ENCODE results near the gene NRP1. TPM values are rescaled to one million over a fixed set of nuclear protein-coding genes. Genes with fewer than 3 reads are reported as not detected.

Gene NRP1
- polyA plus RNA-seq, 3 donors, result 1.1 to 1.7 (median 1.3) TPM

DNA sequence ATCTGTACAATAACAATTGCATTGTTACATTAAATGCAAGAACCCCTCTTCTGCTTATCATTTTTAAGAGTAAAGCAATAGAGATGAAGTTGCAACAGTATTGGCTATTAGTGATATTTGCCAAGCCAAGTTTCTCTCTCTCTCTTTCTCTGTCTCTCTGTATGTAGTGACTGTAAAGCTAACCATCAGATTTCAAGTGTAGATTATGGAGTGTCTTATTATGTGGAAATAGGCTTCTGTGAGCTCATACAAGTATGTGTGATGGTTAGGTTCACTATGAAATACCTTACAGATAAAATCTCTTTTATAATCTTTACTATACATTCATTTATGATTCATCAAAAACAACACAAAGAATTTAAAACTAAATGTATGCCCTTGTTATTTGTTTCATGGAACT lies 28.6 kb upstream of the NRP1 start:
- H3K9ac ChIP-seq (ENCODE audit: insufficient read depth, low read length, poor library complexity, severe bottlenecking), result no peak overlapping the region
- no peaks in the 10 kb centered on the region for H3K36me3 ChIP-seq (replicated peaks in 1 of 2; ENCODE audit: control insufficient read depth in 1 of 2, insufficient read depth in 2 of 2, low read length in 2 of 2)
- H3K4me3 Mint-ChIP-seq, result no peak overlapping the region
- peaks cover 0 to 2% (median 0%) of the 10 kb centered on the region in 3 donors for H3K27me3 Mint-ChIP-seq (ENCODE audit: low read depth in 3 of 3)
- peaks cover 19% of the 10 kb centered on the region for H3K4me1 Mint-ChIP-seq
- no peak overlapping the region for H3K27ac ChIP-seq (ENCODE audit: low read depth in 1 of 2, low read length in 2 of 2)
- no peaks in the 10 kb centered on the region for H3K79me2 ChIP-seq (ENCODE audit: insufficient read depth, low read length)
- H3K27me3 ChIP-seq (ENCODE audit: control insufficient read depth in 2 of 2, insufficient read depth in 2 of 2, low read length in 2 of 2), result no peaks in the 10 kb centered on the region
- intact Hi-C loops (cut with micrococcal nuclease), result loop anchor here (10.0 kb wide), 1 partner anchor 142 kb away; no protein-coding TSS in a partner anchor
- H3K4me1 ChIP-seq (ENCODE audit: control insufficient read depth in 1 of 2, insufficient read depth in 2 of 2, low read length in 2 of 2), result peaks cover 20 to 26% of the 10 kb centered on the region in 2 donors
- DNase-seq, result no peak
- H3K9me3 ChIP-seq (replicated peaks in 1 of 2; ENCODE audit: control insufficient read depth in 1 of 2, insufficient read depth in 1 of 2, low read length in 2 of 2), result peaks cover 4 to 14% of the 10 kb centered on the region in 2 donors
- H3K27ac Mint-ChIP-seq, result peak overlapping the region in 1 of 7 donors; percentile 11
- H3K4me3 ChIP-seq (replicated peaks in 1 of 3; ENCODE audit: low read depth in 2 of 3, low read length in 3 of 3), result no peak overlapping the region
- no peaks in the 10 kb centered on the region for H3K36me3 Mint-ChIP-seq
- H3K4me2 ChIP-seq (replicated peaks; ENCODE audit: extremely low read depth, low read length, poor library complexity, severe bottlenecking), result no peak overlapping the region
- no peaks in the 10 kb centered on the region for H4K20me1 ChIP-seq (ENCODE audit: insufficient read depth, low read length)
- peaks cover 14 to 31% (median 23%) of the 10 kb centered on the region in 7 donors for H3K9me3 Mint-ChIP-seq
- TF ChIP-seq, protein P1, sequence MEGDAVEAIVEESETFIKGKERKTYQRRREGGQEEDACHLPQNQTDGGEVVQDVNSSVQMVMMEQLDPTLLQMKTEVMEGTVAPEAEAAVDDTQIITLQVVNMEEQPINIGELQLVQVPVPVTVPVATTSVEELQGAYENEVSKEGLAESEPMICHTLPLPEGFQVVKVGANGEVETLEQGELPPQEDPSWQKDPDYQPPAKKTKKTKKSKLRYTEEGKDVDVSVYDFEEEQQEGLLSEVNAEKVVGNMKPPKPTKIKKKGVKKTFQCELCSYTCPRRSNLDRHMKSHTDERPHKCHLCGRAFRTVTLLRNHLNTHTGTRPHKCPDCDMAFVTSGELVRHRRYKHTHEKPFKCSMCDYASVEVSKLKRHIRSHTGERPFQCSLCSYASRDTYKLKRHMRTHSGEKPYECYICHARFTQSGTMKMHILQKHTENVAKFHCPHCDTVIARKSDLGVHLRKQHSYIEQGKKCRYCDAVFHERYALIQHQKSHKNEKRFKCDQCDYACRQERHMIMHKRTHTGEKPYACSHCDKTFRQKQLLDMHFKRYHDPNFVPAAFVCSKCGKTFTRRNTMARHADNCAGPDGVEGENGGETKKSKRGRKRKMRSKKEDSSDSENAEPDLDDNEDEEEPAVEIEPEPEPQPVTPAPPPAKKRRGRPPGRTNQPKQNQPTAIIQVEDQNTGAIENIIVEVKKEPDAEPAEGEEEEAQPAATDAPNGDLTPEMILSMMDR (IDR thresholded peaks at IDR 0.05), result no peak
- no peak overlapping the region for H2AFZ ChIP-seq (ENCODE audit: insufficient read depth, low read depth, low read length, poor library complexity, severe bottlenecking)

DNA sequence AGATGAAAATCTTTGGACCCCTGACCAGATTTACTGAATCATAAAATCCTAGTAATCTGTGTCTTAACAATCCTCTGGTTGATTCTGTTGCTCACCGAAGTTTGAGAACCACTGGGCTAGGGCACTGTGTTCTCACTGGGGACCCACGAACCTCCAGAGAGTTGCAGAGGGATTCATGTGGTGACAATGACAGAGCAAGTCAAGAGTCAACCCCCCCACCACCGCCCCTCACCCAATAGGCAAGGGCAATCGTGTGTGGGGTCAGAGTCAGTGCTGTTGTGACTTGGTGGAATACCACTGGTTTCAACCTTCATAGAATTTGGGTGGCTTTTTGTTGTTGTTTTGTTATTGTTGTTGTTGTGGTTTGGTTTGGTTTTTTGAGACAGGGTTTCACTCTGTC lies 23.5 kb upstream of the NRP1 start:
- Histone ChIP-seq H3K27ac (ENCODE audit: low read depth in 1 of 2, low read length in 2 of 2) (no peak overlapping the region), H3K4me3 (replicated peaks in 1 of 3; ENCODE audit: low read depth in 2 of 3, low read length in 3 of 3) (no peak overlapping the region), H3K79me2 (ENCODE audit: insufficient read depth, low read length) (no peaks in the 10 kb centered on the region), H3K9me3 (replicated peaks in 1 of 2; ENCODE audit: control insufficient read depth in 1 of 2, insufficient read depth in 1 of 2, low read length in 2 of 2) (peaks cover 4 to 8% of the 10 kb centered on the region in 2 donors), H3K9ac (ENCODE audit: insufficient read depth, low read length, poor library complexity, severe bottlenecking) (no peak overlapping the region), H3K27me3 (ENCODE audit: control insufficient read depth in 2 of 2, insufficient read depth in 2 of 2, low read length in 2 of 2) (no peaks in the 10 kb centered on the region), H3K4me1 (ENCODE audit: control insufficient read depth in 1 of 2, insufficient read depth in 2 of 2, low read length in 2 of 2) (peaks cover 8 to 12% of the 10 kb centered on the region in 2 donors), H3K4me2 (replicated peaks; ENCODE audit: extremely low read depth, low read length, poor library complexity, severe bottlenecking) (no peak overlapping the region), H4K20me1 (ENCODE audit: insufficient read depth, low read length) (no peaks in the 10 kb centered on the region), H2AFZ (ENCODE audit: insufficient read depth, low read depth, low read length, poor library complexity, severe bottlenecking) (no peak overlapping the region), H3K36me3 (replicated peaks in 1 of 2; ENCODE audit: control insufficient read depth in 1 of 2, insufficient read depth in 2 of 2, low read length in 2 of 2) (no peaks in the 10 kb centered on the region)
- DNase-seq, result no peak
- no CpG with 5 or more reads among the region's 4 CpGs for WGBS (ENCODE audit: insufficient coverage)
- no peak overlapping the region for H3K4me3 Mint-ChIP-seq
- peaks cover 7 to 18% (median 15%) of the 10 kb centered on the region in 7 donors for H3K9me3 Mint-ChIP-seq
- H3K36me3 Mint-ChIP-seq, result no peaks in the 10 kb centered on the region
- intact Hi-C loops (cut with micrococcal nuclease), result no loop called here
- H3K4me1 Mint-ChIP-seq, result no peaks in the 10 kb centered on the region
- no peaks in the 10 kb centered on the region for H3K27me3 Mint-ChIP-seq (ENCODE audit: low read depth in 3 of 3)
- H3K27ac Mint-ChIP-seq, result no peak overlapping the region
- TF ChIP-seq, protein P1 (IDR thresholded peaks at IDR 0.05), result no peak
